ENCODE measurements around the gene MYOCD. TPM values are rescaled to one million over a fixed set of nuclear protein-coding genes. Genes with fewer than 3 reads are reported as not detected.
A peak's percentile ranks its signal among the peaks of the same experiment; 100 is the strongest.

The MYOCD gene
- total RNA-seq, 1 experiment from 2014 or later, result 1.2 TPM

- POLR2A ChIA-PET, result interaction anchor here (1.2 kb wide), 1 partner anchor 58 kb away, joined by 3 read pairs; no protein-coding TSS in a partner anchor
- 0 out of 2 replicates have a peak, but pooled peaks have one; percentile 18 for ATAC-seq
- no peak for DNase-seq (ENCODE audit: low spot score)
- H3K27me3 Mint-ChIP-seq (ENCODE audit: low read depth), result no peaks in the 10 kb centered on the region
- H3K36me3 Mint-ChIP-seq, result no peaks in the 10 kb centered on the region
- no peaks in the 10 kb centered on the region for H3K9me3 Mint-ChIP-seq
- no peak overlapping the region for H3K4me3 Mint-ChIP-seq
- CTCF ChIA-PET, result interaction anchor here (1.0 to 3.9 kb wide), 7 partner anchors 10 to 283 kb away, joined by 3 to 22 read pairs (median 4); partner anchors contain the start of gene MYOCD
- no peak for TF ChIP-seq AR (CRISPR knock-in tag; IDR thresholded peaks at IDR 0.05)
- TF ChIP-seq JUN (CRISPR knock-in tag; IDR thresholded peaks at IDR 0.05), result no peak
- TF ChIP-seq SP1 (CRISPR knock-in tag; conservative IDR thresholded peaks at IDR 0.05), result no peak
- no peak for TF ChIP-seq TP53 (CRISPR knock-in tag; IDR thresholded peaks at IDR 0.05)
- TF ChIP-seq ZNF425 (CRISPR knock-in tag; conservative IDR thresholded peaks at IDR 0.05), result no peak
- TF ChIP-seq HMGXB4 (CRISPR knock-in tag; IDR thresholded peaks at IDR 0.05), result no peak
- no peak for TF ChIP-seq FOXP1 (CRISPR knock-in tag; IDR thresholded peaks at IDR 0.05; ENCODE audit: borderline replicate concordance)
- no peak for TF ChIP-seq NR1H2 (CRISPR knock-in tag; IDR thresholded peaks at IDR 0.05)
- TF ChIP-seq IRF2 (CRISPR knock-in tag; IDR thresholded peaks at IDR 0.05; ENCODE audit: borderline replicate concordance, low read depth), result no peak
- TF ChIP-seq JAZF1 (CRISPR knock-in tag; IDR thresholded peaks at IDR 0.05), result no peak
- no peak for TF ChIP-seq NFATC4 (CRISPR knock-in tag; IDR thresholded peaks at IDR 0.05)
- TF ChIP-seq ZNF396 (CRISPR knock-in tag; IDR thresholded peaks at IDR 0.05; ENCODE audit: borderline replicate concordance), result no peak
- no peak for TF ChIP-seq ZBTB43 (CRISPR knock-in tag; IDR thresholded peaks at IDR 0.05)
- TF ChIP-seq FOXP4 (CRISPR knock-in tag; IDR thresholded peaks at IDR 0.05), result no peak
- TF ChIP-seq ESRRA (CRISPR knock-in tag; IDR thresholded peaks at IDR 0.05; ENCODE audit: borderline replicate concordance), result no peak
- TF ChIP-seq USF1 (CRISPR knock-in tag; IDR thresholded peaks at IDR 0.05), result no peak
- no peak for TF ChIP-seq MXD4 (CRISPR knock-in tag; IDR thresholded peaks at IDR 0.05; ENCODE audit: borderline replicate concordance)
- no peak for TF ChIP-seq FOXJ3 (CRISPR knock-in tag; IDR thresholded peaks at IDR 0.05; ENCODE audit: borderline replicate concordance)
- no peak for TF ChIP-seq ZNF416 (CRISPR knock-in tag; IDR thresholded peaks at IDR 0.05)
- H3K4me1 Mint-ChIP-seq, result peaks cover 49% of the 10 kb centered on the region
- H3K27ac Mint-ChIP-seq, result no peak overlapping the region
These were observed 40.6 kb upstream of the MYOCD start for GRCh38 chr17:12625092-12625491.
